HG03469 (cell line): ENCODE measurements around the gene MORF4L1.
"Not testable (repeated sequence)": the region's sequence is repeated elsewhere in the genome, so short reads cannot be mapped to it uniquely, and the experiment has no call there.

Source experiments
- ATAC-seq: cut with Tn5 transposase; IDR thresholded peaks from one replicate; pipeline ENCODE4 v1.9.1; 2021; ENCODE audit warnings: mild to moderate bottlenecking, moderate library complexity, moderate number of reproducible peaks; ENCODE audit not compliant: unreplicated experiment

Gene MORF4L1

DNA sequence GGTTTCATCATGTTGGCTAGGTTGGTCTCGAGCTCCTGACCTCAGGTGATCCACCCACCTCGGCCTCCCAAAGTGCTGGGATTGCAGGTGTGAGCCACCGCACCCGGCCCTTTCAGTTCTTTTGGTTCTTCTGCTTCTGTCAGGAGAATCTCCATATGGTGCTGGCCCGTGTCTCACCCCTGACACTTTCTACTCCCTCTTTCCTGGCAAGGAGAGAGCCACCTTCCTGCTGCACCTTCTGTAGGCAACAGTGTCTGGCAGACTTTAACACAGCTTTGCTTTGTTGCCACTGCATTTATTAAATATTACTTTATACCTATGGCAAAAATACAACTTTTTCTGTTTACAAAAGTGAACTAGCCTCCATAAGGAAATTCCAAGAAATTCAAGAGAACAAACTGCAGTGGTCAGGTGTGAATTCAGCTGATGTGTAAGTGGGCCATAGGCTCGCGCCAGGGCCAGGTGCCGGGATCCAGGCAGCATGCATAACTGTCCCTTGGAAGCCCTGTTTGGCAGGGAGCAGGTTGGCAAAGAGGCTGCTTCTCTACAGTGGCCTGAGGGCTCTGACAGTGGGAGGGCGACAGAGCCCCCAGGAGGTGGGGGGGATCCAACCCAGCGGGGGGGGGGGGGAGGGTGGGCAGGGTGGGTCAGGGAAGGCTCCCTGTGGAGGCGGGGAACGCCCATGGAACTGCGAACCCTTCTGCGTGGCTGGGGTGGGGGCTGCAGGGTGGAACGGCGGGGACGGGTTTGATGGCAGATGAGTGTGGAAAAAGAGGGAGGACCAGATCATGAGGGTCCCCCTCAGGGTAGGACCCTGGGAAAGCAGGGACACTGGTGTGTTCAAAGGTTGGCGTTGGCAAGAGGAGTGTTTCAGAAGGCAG lies 51.0 kb downstream of the MORF4L1 start:
- no peak for ATAC-seq

DNA sequence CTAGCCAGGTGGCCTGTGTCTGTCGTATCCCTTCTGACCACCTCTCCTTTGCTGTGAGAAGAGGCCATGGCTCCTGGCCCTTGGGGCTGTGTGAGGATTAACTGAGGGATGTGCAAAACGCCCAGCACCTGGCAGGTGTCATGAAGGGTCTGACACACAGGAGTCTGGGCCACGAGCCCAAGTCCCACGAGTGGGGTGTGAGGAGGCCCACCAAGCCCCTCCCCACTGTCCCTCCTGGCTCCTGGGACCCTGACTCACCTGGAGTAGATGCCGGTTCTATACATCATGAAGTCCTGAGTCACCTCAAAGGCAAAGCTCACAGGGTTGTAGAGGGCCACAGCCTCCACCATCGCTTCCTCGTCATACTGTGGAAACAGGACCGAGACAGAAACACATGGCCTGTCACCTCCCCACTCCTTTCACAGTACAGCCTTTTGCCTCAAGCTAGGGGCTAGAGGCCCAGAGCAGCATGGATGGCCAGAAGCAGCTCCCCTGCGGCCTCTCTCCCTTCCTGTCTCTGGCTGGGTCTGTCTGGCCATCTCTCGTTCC lies 52.5 kb downstream of the MORF4L1 start:
- ATAC-seq: no peak

DNA sequence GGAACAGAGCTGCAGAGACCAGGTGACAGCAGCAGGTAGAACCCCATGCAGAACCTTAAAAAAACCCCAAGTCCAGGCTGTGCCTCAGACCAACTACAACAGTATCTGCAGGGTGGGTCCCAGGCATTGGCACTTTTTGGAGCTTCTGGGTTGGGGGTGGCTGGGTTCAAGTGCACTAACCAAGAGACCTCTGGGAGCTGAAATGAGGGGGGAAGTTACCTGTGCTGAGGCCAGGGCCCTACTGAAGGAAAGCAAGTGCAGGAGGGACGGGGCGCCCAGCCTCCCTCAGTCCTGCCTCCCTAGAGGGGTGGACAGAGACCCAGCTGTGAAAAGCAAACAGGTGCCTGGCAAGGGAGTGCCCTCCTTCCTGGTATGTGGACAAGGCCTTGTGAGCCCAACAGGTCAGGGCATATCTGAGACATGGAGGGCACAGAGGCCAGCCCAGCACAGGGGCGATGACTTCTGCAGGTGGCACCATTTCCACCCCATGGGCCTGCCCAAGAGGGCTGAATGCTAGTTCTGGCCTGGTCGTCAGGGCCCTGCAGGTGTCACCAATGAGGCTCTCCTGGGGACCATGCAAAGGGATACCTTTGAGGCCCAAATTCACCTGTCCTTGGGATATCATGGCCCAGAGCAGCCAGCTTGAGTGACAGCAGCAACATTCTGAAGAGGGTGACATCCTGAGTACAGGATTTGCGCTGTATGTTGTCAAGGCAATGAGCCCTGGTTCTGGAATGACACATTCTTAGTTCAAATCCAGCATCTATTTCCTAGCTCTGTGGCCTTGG lies 53.5 kb downstream of the MORF4L1 start:
- ATAC-seq: no peak

DNA sequence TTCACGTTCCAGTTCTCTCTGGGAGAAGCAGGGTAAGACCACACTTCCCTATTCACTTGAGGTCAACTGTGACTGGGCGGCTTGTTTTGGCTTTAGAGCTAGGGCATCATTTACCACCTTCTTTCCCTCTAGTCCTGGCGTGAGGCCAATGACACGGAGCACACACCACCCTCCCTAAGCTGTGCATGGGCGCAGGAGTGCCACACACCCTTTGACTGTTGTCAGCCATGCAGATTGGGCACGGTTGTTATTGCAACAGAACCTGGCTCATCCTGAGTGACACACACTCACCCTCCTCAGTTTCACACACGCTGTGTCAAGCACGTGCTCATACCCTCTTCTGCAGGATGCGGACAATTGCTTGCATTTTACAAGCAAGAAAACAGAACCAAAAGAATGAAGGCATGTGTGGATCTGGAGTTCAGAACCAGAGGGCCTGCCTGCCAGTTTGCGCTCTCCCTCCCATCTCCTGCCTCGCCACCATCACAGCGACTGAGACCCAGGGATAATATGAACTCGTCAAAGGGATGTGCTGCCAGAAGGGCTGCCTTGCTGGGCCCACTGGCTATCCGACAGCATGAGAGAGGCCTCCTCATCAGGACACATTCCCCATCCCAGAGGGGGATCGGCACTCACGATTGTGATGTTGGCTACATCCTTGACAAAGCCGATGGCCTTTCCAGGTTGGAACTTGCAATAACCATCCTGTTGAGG lies 54.5 kb downstream of the MORF4L1 start:
- ATAC-seq: no peak

DNA sequence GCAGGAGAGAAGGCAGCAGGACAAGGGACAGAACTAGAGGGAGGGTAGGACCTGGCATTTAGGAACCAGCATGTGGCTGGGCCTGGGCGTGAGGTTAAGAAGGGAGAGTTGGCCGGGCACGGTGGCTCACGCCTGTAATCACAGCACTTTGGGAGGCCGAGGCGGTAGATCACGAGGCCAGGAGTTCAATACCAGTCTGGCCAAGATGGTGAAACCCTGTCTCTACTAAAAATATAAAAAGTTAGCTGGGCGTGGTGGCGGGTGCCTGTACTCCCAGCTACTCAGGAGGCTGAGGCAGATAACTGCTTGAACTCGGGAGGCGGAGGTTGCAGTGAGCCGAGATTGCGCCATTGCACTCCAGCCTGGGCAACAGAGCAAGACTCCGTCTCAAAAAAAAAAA lies 55.5 kb downstream of the MORF4L1 start:
- not testable (repeated sequence) for ATAC-seq

DNA sequence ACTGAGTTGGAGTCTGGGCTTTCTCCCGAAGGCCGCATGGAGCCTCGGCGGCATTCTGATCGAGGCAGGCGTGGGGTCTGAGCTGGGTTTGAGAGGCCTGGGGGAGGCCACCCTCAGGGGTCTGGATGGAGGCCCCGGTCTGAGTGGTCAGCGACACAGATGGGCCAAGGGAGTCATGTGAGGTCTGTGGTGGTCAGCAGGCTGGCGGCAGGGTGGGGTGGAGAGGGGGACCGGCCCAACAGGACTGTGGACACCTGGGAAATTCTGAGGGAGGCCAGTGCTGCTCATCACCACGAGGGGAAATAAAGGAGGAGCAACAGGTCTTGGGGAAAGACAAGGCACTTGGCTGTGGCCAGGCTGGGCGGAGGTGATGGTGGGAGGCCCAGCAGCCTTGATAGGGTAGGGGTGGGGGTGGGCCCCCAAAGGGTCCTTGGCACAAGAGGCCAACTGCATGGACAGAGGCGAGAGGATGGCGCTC lies 56.0 kb downstream of the MORF4L1 start:
- ATAC-seq: no peak

DNA sequence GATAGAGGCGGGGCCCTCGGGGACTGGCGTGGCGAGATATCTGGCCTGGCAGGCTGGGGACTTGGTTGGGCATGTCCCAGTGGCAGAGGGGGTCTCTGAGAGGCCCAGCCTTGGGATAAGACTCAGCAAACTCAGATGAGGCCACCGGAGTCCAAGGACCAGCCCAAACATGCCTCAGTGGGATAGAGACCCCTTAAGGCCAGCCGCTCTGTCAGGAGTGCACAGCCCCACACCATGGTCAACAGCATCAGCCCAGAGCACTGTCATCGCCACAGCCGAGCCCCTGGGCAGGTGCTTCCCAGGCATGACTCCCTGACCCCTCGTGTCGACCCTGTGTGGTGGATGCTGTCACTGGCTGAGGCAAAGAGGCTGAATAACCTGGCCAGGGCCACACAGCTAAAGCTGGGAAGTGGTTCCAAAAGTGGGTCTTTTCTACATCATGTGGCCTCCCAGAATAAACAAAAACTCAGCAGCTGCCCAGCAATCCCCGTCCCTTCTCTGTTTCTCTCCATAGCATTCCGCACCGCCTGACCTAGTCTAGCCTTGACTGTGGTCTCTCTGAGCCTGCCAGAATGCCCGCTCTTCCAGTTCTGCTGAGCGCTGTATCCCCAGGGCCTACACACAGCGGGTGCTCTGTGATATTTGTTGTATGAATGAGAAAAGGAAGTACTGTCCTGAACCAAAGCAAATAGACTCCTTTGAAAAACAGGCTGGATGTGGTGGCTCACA lies 57.0 kb downstream of the MORF4L1 start:
- no peak for ATAC-seq

DNA sequence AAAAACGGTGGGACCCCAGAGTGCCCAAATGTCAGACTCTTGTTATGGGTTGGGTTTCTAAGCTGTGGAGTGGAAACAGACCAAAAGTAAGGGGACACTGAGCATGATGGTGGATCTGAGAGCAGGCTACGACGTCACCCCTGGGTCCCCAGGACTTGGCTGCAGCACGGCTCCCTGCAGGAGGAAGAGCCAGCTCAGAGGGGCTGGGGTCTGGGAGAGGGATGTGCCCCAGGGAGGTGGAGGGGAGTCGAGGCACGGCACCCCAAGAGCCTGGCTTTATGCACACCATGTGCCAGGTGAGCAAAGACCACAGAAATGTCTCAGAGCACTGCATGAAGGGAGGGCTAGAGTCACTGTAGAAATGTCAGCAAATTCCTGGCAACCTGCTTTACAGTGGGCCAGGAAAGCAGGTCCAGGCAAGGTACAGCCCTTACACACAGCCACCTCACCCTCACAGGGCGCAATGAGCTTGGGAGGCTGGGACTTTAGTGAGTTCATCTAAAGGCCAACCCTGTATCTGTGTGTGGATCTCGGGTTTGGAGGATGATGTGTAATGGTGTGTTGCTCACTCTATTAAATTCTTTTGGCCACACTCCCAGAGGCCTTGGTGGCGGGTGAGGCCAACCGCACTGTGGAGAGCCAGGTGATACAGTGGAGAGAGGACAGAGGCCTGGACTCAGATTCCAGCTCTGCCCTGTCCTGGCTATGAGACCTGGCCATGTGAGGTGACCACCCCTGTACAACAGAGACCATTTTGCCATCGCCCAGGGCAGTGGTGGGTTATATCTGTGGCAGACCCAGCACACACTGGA lies 58.1 kb downstream of the MORF4L1 start:
- no peak for ATAC-seq

DNA sequence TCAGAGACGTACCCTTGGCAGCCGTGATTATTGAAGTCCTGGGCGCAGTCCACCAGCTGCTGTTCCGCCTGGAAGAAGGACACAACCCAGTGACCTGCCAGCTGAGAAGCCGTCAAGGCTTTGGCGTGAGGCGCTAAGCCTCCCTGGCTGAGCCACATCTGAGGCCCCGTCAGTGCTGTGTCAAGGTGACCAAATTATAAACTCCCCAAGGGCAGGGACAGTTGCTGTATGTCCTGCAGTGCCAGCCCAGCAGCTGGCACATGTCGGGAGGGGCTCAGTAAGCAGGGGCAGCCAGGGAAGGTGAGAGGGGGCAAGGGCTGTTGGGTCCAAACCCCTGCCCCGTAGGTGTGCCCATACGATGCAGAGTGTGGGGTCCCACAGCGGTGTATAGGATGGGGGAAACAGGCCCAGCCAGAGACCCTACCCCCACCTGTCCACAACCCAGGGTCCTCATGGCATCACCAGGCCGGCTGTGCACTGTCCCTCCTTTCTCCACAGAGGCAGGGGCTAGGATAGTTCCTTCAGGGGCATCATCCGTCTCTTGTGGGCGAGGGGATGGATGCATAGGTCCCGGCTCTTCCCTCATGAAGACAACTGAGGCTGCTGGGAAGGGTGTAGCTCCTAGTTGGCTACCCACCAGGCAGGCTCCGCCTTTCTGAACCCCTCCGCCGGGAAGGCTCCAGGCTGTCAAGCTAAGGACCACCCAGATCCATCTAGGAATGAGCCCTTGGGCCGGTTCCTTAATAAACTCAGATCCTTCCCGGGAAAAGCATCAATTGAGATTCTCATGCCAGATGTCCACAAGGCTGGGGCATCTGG lies 59.0 kb downstream of the MORF4L1 start:
- no peak for ATAC-seq

DNA sequence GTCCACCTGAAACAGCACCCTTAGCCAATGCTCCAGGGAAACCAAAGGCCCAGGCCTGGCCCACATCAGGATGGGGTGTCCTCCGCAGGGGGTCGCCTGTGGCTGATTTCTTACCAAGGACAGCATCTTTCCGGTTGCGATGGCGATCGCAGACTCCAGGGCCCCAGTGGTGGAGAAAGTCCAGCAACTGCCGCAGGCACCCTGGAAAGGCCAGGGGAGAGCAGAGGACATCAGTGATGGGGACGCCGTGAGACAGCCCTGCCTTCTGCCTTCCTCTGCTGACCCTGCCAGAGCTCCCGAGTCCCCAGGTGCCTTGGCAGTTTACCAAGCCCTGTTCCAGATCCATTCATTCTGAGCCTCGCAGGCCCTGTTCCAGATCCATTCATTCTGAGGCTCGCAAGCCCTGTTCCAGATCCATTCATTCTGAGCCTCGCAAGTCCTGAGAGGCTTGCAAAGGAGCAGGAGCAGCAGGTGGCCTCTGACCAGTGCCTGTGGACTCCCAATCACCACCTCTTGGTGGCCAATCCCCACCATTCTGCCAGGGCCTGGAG lies 59.6 kb downstream of the MORF4L1 start:
- no peak for ATAC-seq

DNA sequence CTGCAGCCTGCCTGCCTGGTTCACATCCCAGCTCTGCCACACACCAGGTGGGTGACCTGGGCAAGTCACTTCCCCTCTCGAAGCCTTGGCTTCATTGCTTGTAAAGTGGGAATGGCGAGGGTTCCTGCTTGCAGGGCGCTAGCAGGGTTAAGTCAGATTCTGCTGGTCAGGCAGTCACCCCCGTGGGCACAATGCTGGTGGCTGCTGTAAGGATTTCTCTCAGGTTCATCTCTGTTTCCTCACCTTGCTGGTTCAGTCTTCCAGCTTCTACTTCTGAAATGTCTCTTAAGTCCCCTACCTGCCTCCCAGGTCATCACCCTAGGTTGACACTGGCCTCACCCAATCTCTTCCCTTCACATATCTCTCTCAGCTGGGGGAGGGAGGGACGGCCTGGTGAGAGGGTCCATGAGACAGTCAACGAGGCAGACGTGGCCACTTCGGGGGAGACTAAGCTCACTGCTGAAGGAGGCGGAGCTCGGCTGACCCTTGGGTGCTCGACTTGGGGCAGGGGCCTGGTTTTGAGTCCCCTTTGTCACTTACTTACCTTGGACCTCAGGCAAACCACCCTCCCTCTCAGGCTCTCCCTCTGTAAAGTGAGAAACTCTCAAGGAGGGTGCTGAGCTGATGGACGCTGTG lies 60.6 kb downstream of the MORF4L1 start:
- no peak for ATAC-seq

DNA sequence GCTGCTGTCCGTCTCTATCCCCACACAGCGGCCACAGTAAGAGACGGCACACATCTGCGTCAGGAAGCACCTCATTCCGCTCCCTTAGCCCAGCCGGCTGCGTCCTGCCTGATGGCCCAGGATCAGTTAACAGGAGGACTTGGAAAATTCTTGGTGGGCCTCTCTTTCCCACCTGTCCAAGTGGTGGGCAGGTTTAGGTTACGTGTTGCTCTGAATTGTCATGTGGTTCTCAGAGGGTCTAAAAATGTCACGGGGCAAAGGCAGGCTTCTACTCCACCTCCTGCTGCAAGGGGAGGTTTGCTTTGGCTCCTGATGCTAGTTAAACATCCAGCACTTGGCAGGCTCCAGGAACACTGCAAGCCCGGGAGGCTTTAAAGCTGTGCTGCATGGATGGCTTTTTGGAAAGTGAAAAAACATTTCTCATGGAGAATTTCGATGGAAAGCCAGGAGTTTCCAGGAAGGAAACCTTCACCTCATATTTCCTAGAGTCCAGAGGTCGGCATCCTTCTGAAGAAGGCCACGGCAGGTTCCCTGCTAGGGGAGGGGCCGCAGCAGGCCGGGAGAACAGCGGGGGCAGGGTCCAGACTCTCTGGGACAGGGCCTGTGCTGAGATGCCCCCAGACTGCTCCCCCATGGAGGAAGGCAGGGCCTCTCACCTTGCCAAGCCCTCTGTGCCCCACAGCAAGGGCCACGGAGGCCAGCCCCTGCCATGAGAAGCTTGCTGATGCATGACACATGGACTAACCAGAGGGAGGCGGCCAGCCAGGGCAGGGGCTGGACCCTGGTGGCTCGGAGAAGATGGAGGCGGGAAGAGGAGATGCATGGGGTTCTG lies 61.3 kb downstream of the MORF4L1 start:
- no peak for ATAC-seq

DNA sequence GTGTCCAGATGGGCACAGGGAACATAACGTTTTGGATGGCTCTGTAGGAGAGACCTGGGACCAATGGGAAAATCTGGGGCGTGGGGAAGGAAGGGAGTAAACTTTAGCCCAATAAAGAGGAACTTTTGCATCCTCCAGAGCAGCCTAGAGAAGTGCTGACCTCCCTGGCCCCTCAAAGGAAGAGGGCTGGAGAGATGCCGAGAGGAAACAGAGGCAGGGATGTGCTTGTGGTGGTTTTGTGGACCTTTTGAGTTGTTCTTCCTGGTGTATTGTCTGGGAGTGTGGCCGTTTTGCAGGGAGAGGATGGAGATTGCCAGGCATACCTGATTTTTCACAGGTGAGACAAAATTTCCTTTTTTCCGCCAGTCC lies 61.9 kb downstream of the MORF4L1 start:
- no peak for ATAC-seq

DNA sequence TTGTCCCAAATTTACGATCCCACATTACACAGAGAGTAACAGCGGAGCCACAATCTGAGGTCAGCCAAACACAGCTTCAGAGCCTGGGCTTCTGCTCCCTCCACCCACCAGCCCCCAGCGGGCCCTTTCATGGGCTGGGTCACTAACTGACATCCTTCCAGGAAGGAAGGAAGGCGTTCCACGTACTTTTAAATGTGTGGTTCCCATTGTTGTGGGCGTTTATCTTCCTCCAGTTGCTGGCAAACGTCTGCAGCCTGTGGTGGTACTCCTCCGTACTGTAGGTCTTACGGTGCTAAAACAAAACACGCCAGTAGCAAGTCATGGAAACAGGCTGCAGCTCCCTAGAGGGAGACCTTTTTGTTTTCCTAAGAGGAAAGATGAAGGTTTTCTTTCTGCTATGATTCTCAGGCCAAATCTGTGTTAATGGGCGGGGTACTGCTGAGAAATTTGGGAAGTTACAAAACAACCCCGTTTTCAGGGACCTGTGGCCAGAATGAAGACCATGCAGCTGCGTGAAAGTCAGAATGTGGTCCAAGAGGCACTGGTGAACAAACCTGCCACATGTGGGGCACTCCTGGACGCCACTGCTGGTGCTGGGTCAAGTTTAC lies 64.5 kb downstream of the MORF4L1 start:
- no peak for ATAC-seq

DNA sequence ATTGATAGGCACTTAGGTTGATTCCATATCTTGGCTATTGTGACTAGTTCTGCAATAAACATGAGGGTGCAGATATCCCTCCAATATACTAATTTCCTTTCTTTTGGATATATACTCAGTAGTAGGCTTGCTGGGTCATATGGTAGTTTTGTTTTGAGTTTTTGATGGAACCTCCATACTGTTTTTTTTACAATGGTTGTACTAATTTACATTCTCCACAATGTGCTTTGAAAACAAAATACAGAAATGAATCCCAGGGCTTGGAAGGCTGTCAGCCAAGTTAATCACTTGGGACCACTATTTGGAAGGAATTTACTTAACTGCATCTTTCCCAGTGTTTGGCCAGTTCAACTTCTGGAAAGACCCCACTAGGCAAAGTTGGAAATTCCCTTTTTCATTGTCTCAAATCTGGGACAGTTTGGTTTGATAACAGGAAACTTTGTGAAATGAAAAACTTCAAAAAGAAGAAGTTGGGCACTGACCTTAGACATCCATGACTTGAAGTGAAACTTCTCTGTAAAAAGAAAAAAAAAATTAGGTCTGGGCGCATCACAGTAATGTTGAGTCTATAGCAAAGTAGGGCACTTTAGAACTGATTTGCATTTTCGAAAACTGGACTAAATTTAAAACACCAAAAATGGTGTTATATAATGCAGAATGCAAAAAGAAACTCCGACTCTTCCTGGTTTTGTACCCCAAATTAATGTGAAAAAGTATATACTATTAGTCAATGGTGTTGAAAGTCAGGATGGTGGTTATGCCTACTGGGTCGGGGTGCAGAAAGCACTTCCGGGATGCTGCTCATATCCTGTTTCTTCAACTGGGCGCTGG lies 66.2 kb downstream of the MORF4L1 start:
- peak; percentile 48 for ATAC-seq

DNA sequence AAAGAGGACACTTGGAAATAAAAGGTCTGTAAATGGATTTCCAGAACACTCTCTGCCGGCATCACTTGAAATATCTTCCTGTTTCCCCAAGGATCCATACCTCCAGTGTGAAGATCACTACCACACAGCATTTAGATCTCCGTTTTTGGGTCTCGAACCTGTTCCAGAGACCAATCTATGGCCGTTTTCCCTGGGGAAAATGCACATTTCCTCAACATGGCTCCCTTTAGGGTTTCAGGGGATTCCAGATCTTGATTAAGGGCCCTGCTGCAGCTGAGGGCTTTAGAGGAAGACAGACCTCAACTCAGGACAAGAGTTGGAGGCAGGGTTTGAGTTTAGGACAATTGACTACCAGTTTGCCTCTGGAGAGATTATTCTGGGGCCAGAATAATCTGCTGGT lies 70.1 kb downstream of the MORF4L1 start:
- ATAC-seq: no peak
